ENCODE data around the gene ULBP3.

DNA sequence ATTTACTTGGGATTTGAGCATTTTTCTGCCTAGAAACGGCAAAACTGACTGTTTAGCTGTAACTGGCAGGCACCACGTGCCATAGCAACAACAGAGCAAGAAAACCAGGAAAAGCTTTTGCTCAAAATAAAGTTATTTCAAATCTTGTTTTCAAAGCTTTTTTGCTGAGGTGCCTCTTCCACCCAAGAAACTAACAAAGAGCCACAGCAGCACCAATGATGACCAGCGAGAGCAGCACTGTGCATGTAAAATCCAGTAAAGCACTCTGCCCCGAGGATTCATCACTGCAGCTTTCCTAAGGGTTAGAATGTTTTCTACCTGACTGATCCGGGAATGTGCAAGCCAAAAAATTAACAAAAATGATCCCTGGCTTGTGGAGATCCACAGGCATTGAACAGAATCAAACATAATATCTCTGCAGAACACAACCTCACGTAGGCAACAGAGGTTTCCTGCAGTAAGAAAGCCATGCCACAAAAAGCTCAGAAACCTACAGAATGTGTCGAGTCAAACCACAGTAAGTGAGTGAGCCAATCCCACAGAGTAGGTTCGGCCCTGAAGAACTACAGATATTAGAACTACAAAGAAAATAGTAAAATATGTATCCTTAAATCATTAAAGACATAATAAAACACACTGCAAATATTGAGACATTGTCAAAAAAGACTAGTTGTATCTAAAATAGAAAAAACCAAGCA is 7.4 kb upstream of the ULBP3 start:
- TF ChIP-seq, protein P1, sequence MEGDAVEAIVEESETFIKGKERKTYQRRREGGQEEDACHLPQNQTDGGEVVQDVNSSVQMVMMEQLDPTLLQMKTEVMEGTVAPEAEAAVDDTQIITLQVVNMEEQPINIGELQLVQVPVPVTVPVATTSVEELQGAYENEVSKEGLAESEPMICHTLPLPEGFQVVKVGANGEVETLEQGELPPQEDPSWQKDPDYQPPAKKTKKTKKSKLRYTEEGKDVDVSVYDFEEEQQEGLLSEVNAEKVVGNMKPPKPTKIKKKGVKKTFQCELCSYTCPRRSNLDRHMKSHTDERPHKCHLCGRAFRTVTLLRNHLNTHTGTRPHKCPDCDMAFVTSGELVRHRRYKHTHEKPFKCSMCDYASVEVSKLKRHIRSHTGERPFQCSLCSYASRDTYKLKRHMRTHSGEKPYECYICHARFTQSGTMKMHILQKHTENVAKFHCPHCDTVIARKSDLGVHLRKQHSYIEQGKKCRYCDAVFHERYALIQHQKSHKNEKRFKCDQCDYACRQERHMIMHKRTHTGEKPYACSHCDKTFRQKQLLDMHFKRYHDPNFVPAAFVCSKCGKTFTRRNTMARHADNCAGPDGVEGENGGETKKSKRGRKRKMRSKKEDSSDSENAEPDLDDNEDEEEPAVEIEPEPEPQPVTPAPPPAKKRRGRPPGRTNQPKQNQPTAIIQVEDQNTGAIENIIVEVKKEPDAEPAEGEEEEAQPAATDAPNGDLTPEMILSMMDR (IDR thresholded peaks at IDR 0.05): no peak
- TF ChIP-seq POLR2A (IDR thresholded peaks at IDR 0.05) (no peak), POLR2AphosphoS5 (IDR thresholded peaks at IDR 0.05) (no peak), EP300 (IDR thresholded peaks at IDR 0.05) (no peak)

Measured in gastroesophageal sphincter (tissue), 3 donors.